DMS53 treated with DMSO at 0.1 percent for 48 hours (cell line): ENCODE data around the gene ECE2.

Source experiments
- DNase-seq: peaks from one replicate; lab custom pipeline; 2025; ENCODE audit not compliant: unreplicated experiment; lab: John Stamatoyannopoulos, UW

The ECE2 gene

GRCh38 chr3:184240384-184241140 lies 35.3 kb upstream of the ECE2 start:
- no peak for DNase-seq

- no peak for DNase-seq
Observed at GRCh38 chr3:184241141-184241446, 34.7 kb upstream of the ECE2 start.

- DNase-seq: peak; percentile 76
Observed at GRCh38 chr3:184241447-184242296, 34.1 kb upstream of the ECE2 start.

GRCh38 chr3:184242297-184242685 lies 33.5 kb upstream of the ECE2 start:
- DNase-seq: no peak

GRCh38 chr3:184248454-184249411 lies 27.1 kb upstream of the ECE2 start, which contains the start of gene ALG3:
TSS of gene ALG3 (minus strand) at chr3:184248962. CDS start at chr3:184248940, 22 bp downstream.
- DNase-seq: peak; percentile 47

GRCh38 chr3:184249412-184250166 lies 26.2 kb upstream of the ECE2 start, which contains the start of gene EEF1AKMT4:
TSS of gene EEF1AKMT4 (plus strand) at chr3:184249672. CDS start at chr3:184249695, 23 bp downstream.
- peak; percentile 92 for DNase-seq

- DNase-seq: peak; percentile 83
Observed at GRCh38 chr3:184250167-184250828, 25.5 kb upstream of the ECE2 start.

- no peak for DNase-seq
Observed at GRCh38 chr3:184255291-184256039, 20.4 kb upstream of the ECE2 start.

- no peak for DNase-seq
Observed at GRCh38 chr3:184257083-184257915, 18.5 kb upstream of the ECE2 start.

GRCh38 chr3:184258926-184259325 lies 16.9 kb upstream of the ECE2 start:
- no peak for DNase-seq

- DNase-seq: no peak
Observed at GRCh38 chr3:184259396-184259877, 16.4 kb upstream of the ECE2 start.

GRCh38 chr3:184259878-184260723 lies 15.7 kb upstream of the ECE2 start:
- no peak for DNase-seq

GRCh38 chr3:184260724-184261269 lies 15.0 kb upstream of the ECE2 start:
- DNase-seq: no peak

- DNase-seq: peak; percentile 60
Observed at GRCh38 chr3:184261270-184261853, 14.5 kb upstream of the ECE2 start, which contains the start of gene CAMK2N2. TSS of gene CAMK2N2 (minus strand) at chr3:184261553. CDS start at chr3:184261285, 268 bp downstream.

GRCh38 chr3:184261854-184262763 lies 13.7 kb upstream of the ECE2 start:
- peak; percentile 54 for DNase-seq
